NCI-H345 (cell line): ENCODE results near the gene NMNAT3.

Source experiments
- DNase-seq: peaks from one replicate; lab custom pipeline; 2025; lab: John Stamatoyannopoulos, UW

The NMNAT3 gene

GRCh38 chr3:139521144-139521543 is 156.6 kb downstream of the NMNAT3 start:
- DNase-seq = no peak

DNA sequence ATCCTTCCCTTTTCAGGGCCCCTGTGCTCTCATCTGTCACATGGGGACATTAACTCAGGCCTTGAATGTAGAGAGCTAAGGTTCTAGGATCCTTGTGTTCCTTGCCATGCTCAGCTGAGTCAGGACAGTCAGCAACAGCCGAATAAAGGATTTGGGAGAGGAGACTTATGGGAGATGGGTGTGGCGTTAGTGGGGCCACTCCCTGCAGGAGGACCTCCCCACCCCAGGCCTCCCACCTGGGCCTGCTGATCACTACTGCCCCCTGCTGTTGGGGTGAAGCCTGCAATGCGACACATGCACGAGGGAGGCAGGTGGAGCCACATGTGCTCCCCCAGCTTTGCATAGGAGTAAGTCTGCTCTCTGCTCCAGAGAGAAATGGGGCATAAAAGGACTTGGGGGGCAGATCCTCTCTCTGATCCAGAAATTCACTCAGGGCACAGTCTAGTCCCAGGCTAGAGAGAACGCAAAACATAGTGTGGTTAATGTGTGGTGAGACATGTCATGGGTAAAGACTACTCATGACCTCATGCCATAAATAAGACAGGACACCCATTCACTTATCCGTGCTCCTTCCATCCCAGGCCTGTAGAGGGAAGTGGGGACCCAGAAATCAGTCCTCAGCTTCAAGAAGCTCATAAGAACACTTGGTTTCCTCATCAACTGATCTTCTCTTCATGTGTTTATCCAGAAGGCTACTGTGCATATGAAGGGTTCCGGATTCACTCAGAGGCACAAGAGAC is 157.6 kb downstream of the NMNAT3 start:
- DNase-seq = no peak

- DNase-seq = no peak
Observed at GRCh38 chr3:139518926-139519842, 158.6 kb downstream of the NMNAT3 start.

DNA sequence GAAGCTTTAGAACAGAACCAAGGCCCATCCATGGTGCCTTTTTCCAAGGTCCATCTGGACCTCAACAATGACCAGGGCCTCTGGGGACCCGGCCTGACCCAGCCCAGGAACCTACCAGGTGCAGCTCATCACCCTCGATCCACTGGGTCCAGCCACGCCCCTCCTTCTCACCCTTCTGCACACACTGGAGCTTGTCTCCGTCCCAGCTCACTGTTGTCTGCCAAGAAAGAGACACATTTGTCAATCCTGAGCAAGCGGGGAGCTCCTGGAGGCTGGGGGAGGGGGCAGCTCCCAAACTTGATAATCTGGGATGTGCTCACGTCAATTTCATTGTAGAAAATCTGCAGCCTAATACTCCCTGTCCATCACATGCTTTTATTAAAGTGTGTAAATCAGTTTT is 159.5 kb downstream of the NMNAT3 start:
- DNase-seq = no peak

DNA sequence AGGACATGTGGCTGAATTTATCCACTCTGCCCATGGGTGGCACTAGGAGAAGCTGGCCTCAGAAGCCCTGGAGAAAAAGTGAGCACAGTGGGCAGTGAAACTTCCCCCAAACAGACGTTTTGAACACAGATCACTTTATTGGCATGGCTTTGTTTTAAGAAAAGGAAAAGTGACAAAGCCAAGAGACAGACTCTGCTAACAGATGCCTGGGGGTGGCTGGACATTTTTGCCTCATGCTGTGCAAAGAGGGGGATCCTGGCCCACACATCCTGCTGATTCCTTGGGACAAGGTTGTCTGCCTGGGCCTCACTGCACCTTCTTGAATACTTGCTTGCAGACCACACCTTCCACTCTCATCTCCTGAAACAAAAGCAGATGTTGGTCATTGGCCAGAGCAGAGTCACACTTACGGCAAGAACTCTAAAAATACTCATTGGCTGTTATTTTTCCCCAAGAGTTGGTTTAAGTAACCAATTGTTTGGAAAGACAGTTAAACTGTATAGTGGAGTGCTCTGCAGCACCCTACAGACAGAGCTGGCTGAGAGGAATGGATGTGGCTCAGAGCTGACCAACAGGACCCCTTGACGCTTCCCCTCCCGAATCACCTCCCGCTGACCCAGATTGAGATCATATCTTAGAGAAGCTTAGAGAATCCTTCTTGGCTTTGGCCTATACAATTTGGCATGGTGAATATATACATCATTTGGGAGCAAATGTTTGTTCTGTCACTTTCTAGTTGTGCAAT is 160.3 kb downstream of the NMNAT3 start:
- DNase-seq = no peak

- no peak for DNase-seq
Observed at GRCh38 chr3:139514741-139515140, 163.0 kb downstream of the NMNAT3 start.
